Measurements from ENCODE around the gene AFAP1L1.

DNA sequence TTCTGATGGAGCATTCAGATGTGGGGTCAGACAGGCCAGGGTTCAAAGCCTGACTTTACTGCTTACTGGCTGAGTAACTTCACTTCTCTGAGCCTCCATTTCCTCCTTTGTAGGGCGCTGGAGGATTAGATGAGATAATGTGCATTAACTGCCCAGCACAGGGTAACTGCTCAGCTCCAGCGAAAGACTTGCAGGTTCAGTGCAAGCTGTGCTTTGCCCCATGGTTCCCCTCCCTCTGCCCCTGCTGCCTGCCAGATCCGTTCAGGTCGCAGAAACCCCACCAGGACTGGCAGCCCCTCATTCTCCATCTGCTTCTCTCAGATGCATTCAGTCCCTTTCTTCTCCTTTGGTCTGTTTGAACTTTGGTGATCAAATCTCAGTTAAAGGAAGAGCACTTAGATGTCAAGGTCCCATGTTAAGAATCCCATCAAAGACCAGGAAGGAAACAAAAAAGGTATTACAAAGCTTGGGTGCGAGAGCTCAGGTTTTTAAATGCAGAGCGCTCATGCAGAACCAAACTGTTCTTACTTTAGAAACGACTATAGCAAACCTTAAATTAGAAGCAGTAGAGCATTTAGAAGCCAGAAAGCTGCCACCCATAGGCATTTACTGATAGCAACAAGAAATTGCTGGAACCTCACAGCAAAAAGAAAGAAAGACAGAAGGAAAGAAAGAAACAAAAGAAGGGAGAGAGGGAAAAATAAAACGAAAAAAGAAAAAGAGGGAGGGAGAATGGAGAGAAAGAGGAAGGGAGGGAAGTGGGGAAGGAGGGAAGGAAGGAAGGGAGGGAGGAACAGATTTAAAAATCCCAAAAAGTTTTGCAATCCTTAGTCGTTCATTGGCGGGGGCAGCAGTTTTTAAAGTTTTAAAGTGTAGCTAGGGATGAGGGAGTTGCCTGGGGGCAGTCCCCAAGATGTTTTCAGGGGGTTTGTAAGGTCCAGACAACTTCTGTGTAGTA lies 23.5 kb downstream of the AFAP1L1 start:
- TF ChIP-seq, protein P1, sequence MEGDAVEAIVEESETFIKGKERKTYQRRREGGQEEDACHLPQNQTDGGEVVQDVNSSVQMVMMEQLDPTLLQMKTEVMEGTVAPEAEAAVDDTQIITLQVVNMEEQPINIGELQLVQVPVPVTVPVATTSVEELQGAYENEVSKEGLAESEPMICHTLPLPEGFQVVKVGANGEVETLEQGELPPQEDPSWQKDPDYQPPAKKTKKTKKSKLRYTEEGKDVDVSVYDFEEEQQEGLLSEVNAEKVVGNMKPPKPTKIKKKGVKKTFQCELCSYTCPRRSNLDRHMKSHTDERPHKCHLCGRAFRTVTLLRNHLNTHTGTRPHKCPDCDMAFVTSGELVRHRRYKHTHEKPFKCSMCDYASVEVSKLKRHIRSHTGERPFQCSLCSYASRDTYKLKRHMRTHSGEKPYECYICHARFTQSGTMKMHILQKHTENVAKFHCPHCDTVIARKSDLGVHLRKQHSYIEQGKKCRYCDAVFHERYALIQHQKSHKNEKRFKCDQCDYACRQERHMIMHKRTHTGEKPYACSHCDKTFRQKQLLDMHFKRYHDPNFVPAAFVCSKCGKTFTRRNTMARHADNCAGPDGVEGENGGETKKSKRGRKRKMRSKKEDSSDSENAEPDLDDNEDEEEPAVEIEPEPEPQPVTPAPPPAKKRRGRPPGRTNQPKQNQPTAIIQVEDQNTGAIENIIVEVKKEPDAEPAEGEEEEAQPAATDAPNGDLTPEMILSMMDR (IDR thresholded peaks at IDR 0.05; ENCODE audit: insufficient read depth, low read depth, low read length): no peak
- no peak for TF ChIP-seq EZH2 (IDR thresholded peaks at IDR 0.05; ENCODE audit: insufficient read depth, low read length)
